Adrenal gland (tissue), 5 donors: ENCODE data around the gene PLCG2.

Experiments
- POLR2A ChIP-seq, 2 donors: fragments of 450-650 bp; IDR thresholded peaks; one replicate each; pipeline ENCODE4 v1.6.1; 2017; ENCODE audit warnings: antibody characterized with exemption in 2 of 2, mild to moderate bottlenecking in 2 of 2, moderate library complexity in 1 of 2
- TF ChIP-seq, protein P1 (sequence below), 6 experiments: fragments of 450-650 bp in 4 of 6; fragments of 200-600 bp in 2 of 6; sonication (generic) in 1 of 6; IDR thresholded peaks; 1 replicate in 5 of 6; 2 replicates in 1 of 6; pipeline versions ENCODE4 v1.5.1 to v1.8.0; 2016 to 2021; ENCODE audit warnings: antibody characterized with exemption in 6 of 6, mild to moderate bottlenecking in 2 of 6, moderate library complexity in 1 of 6
- donor health status: DM: no; HTN: no; CAD: no.

DNA sequence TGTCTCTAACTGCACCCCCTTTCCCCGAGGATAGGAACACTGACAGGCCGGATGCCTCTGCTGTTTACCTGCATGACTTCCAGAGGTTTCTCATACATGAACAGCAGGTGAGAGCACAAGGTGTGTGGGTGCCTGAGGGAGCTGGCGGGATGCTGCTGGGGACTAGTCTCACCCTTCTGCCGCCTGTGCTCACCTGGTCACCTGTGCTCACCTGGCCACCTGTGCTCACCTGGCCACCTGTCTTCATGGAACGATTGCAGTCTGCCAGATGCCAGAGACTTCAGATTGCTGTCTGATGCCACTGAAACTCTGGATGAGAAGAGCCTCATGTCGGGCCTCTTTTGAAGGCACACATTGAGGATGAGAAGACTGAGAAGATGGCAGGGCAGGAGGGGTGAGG lies 104.1 kb downstream of the PLCG2 start:
- TF ChIP-seq POLR2A (IDR thresholded peaks at IDR 0.05): no peak
- TF ChIP-seq, protein P1, sequence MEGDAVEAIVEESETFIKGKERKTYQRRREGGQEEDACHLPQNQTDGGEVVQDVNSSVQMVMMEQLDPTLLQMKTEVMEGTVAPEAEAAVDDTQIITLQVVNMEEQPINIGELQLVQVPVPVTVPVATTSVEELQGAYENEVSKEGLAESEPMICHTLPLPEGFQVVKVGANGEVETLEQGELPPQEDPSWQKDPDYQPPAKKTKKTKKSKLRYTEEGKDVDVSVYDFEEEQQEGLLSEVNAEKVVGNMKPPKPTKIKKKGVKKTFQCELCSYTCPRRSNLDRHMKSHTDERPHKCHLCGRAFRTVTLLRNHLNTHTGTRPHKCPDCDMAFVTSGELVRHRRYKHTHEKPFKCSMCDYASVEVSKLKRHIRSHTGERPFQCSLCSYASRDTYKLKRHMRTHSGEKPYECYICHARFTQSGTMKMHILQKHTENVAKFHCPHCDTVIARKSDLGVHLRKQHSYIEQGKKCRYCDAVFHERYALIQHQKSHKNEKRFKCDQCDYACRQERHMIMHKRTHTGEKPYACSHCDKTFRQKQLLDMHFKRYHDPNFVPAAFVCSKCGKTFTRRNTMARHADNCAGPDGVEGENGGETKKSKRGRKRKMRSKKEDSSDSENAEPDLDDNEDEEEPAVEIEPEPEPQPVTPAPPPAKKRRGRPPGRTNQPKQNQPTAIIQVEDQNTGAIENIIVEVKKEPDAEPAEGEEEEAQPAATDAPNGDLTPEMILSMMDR (IDR thresholded peaks at IDR 0.05): no peak
